Activated CD8-positive, alpha-beta memory T cell treated with anti-CD3 and anti-CD28 coated beads for 24 hours (primary cell): Measurements from ENCODE around the gene CLTB.
A peak's percentile ranks its signal among the peaks of the same experiment; 100 is the strongest.
"Not testable (repeated sequence)": the region's sequence is repeated elsewhere in the genome, so short reads cannot be mapped to it uniquely, and the experiment has no call there.

Experiments
- DNase-seq: peaks from one replicate; pipeline ENCODE4 v3.0.0-alpha.2; 2020

CLTB gene, protein sequence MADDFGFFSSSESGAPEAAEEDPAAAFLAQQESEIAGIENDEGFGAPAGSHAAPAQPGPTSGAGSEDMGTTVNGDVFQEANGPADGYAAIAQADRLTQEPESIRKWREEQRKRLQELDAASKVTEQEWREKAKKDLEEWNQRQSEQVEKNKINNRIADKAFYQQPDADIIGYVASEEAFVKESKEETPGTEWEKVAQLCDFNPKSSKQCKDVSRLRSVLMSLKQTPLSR

DNA sequence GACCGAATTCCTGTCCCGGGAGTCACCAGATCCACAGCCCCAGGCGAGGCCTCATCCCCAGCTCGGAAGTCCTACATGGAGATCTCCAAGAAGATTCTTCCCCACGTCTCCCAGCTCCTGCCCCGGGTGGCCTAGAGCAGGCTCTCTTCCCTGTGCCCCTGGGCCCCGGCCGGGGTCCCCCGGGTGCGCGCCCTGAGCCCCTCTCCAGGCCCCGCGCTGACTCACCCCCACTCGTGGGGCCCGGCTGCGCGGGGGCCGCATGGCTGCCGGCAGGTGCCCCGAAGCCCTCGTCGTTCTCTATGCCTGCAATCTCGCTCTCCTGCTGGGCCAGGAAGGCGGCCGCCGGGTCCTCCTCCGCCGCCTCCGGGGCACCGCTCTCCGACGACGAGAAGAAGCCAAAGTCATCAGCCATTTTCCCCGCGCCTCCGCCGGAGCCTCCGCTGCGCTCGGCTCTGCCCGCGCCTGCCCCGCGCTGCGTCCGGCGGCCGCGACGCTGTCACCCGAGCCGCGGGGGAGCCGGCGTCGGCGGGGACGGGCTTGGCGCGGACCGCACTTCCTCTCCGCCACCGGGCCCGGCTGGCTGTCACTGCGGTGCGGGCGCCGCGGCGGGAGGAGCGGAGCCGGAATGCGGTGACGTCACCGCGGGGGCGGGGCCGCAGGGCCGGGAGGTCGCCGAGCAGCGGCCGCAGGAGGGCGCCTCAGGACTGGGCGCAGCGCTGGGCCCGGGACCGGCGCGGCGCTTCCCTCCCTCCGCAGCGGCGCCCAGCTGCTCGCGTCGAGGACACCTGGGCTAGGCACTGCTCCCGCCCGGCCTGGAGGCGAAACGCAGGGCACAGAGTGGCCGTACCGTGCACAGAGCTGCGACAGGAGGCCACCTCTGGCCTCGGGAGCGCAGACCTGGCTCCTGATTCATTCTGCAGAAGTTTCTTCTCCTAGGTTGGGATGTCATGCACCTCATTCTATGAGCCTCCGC is at the start of gene CLTB:
Gene CLTB (minus strand): TSS at position 588 of the 973 bp plus-strand sequence. CDS start 176 bp downstream, at position 412.
- DNase-seq, result peak; percentile 96

DNA sequence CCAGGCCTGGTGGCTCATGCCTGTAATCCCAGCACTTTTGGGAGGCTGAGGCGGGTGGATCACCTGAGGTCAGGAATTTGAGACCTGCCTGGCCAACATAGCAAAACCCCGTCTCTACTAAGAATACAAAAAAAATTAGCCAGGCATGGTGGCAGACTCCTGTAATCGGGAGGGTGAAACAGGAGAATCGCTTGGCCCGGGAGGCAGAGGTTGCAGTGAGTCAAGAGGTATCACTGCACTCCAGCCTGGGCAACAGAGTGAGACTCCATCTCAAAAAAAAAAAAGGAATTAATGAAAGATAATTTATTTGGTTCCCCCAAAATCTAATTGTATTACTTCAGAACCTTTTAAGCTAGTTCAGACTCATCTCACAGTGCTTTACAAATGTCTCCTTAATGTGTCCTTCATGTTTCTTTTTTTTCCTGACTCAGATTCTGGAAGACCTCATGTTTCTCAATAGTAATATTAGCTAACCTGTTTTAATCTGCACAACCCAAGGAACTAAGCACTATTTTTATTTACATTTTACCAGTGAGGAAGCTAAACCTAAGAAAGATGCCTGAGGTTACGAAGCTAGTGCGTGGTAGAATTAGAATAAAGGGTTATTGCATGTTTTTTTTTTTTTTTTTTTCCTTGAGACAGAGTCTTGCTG is 46.9 kb upstream of the CLTB start:
- no peak for DNase-seq

GRCh38 chr5:176461349-176461748 is 45.0 kb upstream of the CLTB start:
- no peak for DNase-seq

- DNase-seq, result no peak
Measured at GRCh38 chr5:176458904-176459561, 42.7 kb upstream of the CLTB start.

DNA sequence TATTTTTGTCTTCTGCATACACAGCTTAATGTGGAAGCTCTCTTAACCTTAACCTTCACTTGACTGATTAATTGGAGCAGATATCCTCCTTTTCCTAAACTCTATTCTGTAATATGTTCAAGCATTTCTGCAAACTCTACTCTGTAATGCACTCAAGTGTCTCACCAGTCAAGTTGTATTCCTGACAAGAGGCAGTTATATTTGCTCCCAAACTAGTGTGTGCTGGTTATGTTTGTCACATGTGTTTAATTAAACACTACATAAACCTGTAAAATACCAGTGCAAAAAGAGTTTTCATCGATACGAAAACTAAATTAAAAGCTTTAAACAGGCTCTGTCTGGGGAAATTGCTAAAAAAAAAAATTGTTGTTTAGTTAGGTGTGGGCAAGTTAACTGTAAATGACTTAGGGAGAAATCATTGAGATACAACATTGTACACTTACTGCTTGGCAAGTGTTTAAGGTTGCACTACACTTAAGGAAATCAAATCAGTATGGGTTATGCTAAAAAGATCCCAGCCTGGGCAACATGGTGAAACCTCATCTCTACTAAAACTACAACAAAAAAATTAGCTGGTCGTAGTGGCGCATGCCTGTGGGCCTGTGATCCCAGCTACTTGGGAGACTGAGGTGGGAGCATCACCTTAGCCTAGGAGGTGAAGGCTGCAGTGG is 38.5 kb upstream of the CLTB start:
- no peak for DNase-seq

GRCh38 chr5:176450077-176450476 is 33.7 kb upstream of the CLTB start:
- DNase-seq, result no peak

DNA sequence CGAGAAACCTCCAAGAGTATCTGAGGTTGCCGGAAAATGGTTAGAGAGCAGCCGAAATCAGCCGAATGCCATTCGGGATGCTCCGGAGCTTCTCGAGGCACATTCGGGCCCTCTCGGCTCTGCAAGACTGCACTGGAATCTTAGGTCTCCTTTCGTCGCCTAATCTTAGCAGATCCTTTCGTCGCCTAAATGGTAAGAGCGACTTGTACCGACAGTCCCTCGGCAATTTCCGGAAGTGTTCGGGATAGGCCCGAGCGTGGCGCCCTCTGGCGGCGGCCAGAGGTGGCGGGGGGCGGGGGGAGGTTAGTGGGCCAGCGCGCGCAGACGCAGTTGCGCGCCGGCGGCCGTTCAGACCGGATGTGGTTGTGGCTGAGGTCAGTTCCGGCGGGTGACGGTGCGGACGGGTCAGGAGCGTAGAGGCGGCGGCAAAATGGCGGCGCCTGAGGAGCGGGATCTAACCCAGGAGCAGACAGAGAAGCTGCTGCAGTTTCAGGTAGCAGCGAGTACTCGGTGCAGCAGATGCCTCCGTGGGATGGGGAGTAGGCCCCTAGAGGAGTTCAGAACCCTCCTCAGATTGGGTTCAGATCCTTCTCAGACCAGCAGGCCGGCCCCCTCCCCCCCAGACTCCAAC is 31.8 kb upstream of the CLTB start, which contains the start of gene FAF2:
Gene FAF2 (plus strand): TSS at position 408 of the 631 bp plus-strand sequence. CDS start 23 bp downstream, at position 431.
- DNase-seq, result peak; percentile 100

GRCh38 chr5:176447591-176447977 is 31.2 kb upstream of the CLTB start:
- DNase-seq, result no peak

- peak; percentile 69 for DNase-seq
Measured at GRCh38 chr5:176446884-176447590, 30.7 kb upstream of the CLTB start.

GRCh38 chr5:176446028-176446665 is 29.8 kb upstream of the CLTB start:
- DNase-seq, result no peak

- DNase-seq, result no peak
Measured at GRCh38 chr5:176444742-176445141, 28.4 kb upstream of the CLTB start.

- DNase-seq, result not testable (repeated sequence)
Measured at GRCh38 chr5:176442911-176443310, 26.6 kb upstream of the CLTB start.

GRCh38 chr5:176441921-176442323 is 25.6 kb upstream of the CLTB start:
- DNase-seq, result peak; percentile 30

DNA sequence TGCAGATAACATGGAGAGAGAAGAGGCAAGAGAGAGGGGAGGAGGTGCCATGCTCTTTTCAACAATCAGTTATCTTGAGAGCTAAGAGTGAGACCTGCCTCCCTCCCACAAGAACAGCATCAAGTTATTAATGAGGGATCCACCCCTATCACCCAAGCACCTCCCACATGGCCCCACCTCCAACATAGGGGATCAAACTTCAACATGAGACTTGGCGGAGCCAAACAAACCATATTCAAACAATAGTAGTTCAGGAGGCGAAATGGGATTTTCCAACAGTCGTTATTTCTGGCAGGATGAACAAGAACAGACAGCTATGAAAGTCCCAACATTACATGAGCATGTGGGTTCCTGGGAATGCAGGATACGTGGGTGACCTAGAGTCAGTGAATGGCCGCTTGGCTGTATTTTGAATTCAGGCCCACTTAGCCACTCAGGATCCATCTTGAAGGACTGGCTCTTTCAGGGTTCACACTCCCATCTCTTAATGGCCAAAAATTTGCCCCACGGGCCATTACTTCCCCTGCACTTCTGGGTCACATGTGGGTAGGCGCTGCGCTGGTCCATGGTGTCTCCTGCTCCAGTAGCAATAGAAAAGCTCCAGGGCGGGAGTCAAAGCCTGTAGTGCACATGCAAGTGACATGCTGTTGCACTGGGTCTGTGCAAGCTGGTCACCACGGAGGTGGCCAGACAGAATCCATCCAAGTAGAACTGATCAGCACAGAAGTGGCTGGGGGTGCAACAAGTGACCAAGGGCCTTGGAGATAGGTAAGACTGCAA is 24.8 kb upstream of the CLTB start:
- DNase-seq, result peak; percentile 17

- peak; percentile 21 for DNase-seq
Measured at GRCh38 chr5:176438959-176439757, 22.8 kb upstream of the CLTB start.

GRCh38 chr5:176436656-176437055 is 20.3 kb upstream of the CLTB start:
- DNase-seq, result peak; percentile 40

DNA sequence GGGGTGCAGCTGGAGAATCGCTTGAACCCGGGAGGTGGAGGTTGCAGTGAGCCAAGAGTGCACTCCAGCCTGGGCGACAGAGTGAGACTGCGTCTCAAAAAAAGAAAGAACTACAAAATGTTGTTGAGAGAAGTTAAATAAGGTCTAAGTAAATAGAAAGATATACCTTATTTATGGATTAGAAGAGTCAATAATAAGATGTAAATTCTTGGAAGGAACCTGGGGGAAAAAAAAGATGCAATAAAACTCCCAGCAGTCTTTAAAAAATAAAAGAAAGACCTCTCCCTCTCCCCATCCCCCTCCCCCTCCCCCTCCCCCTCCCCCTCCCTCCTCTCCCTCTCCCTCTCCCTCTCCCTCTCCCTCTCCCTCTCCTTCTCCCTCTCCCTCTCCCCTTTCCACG is 16.4 kb upstream of the CLTB start:
- no peak for DNase-seq

- no peak for DNase-seq
Measured at GRCh38 chr5:176429972-176430371, 13.6 kb upstream of the CLTB start.

DNA sequence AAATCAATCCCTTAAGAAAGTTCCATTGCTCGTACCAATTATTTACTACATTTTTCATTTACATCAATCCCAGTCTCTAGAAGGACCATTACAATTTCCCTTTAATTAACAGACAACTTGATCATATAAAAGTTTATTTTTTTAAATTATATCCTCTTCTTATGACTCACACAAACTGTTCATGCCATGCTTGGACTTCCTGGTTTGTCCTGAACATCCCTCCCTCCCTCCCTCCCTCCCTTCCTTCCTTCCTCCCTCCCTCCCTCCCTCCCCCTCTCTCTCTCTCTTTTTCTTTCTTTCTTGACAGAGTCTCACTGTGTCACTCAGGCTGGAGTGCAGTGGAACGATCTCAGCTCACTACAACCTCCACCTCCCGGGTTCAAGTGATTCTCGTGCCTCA is 11.6 kb upstream of the CLTB start:
- DNase-seq, result no peak
